ENCODE data around the gene SPRYD3.

DNA sequence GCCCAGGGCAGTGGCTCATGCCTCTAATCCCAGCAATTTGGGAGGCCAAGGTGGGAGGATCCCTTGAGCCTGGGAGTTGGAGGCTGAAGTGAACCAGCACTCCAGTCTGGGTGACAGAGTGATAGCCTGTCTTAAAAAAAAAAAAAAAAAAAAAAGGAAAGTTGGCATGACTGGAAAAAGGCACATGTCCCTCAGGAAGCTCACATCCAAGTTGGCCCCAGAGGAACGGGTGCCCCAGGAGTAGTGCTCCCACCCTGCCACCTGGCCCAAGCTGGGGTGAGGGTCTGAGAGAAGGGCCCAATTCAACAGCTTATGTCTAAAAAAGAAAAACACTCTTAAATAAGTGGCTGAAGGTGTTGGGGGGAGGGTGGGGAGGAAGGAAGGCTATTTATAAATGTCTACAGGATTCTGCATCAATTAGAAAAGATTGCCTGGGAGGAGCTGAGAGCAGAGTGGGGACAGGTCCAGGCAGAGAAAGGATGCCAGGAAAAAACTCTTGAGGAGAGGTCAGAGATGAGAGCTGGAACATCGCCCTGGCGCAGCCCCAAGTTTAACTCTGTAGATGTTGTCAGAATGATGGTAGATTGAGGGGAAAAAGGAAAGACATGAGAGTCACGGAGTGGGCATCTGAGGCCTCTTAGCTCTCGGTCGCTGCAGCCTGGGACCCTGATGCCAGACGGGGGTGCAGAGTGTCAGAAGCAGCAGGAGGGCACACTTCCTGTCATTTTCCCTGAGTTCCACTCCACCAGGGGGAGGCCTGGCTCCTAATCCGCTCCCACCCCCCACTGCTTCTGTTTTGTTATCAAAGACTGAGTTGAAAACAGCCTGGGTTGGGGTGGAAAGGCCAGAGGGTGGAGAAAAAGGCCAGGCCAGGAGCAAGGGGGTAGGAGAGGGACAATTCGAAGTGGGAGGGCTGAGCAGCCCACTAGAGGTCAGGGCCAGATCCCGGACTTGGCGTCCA, 7.3 kb downstream of the SPRYD3 start:
- TF ChIP-seq, protein P1, sequence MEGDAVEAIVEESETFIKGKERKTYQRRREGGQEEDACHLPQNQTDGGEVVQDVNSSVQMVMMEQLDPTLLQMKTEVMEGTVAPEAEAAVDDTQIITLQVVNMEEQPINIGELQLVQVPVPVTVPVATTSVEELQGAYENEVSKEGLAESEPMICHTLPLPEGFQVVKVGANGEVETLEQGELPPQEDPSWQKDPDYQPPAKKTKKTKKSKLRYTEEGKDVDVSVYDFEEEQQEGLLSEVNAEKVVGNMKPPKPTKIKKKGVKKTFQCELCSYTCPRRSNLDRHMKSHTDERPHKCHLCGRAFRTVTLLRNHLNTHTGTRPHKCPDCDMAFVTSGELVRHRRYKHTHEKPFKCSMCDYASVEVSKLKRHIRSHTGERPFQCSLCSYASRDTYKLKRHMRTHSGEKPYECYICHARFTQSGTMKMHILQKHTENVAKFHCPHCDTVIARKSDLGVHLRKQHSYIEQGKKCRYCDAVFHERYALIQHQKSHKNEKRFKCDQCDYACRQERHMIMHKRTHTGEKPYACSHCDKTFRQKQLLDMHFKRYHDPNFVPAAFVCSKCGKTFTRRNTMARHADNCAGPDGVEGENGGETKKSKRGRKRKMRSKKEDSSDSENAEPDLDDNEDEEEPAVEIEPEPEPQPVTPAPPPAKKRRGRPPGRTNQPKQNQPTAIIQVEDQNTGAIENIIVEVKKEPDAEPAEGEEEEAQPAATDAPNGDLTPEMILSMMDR (IDR thresholded peaks at IDR 0.05): no peak
- peak in 1 of 3 donors; percentile 6 for TF ChIP-seq POLR2AphosphoS5 (IDR thresholded peaks at IDR 0.05)

All from transverse colon (tissue), 4 donors.